HAP-1 (cell line): ENCODE results near the gene TP53AIP1.
A peak's percentile ranks its signal among the peaks of the same experiment; 100 is the strongest.

Experiments
- DNase-seq, 2 experiments: peaks; one replicate each; pipeline ENCODE4 v3.0.0-alpha.2; 2016 to 2020; ENCODE audit warnings: low spot score in 2 of 2
- H3K27me3 ChIP-seq: fragments of 250-450 bp; sonication (Bioruptor Pico); 2 replicates; pipeline ENCODE4 v1.5.1; 2020; ENCODE audit warnings: low read depth, mild to moderate bottlenecking, moderate library complexity
- H3K36me3 ChIP-seq: fragments of 250-450 bp; sonication (Bioruptor Pico); replicated peaks from 2 replicates; pipeline ENCODE4 v1.5.1; 2020; ENCODE audit warnings: mild to moderate bottlenecking
- H3K4me1 ChIP-seq: fragments of 250-450 bp; sonication (Bioruptor Pico); 2 replicates; pipeline ENCODE4 v1.5.1; 2020; ENCODE audit warnings: mild to moderate bottlenecking
- H3K4me3 ChIP-seq: fragments of 250-450 bp; sonication (Bioruptor Pico); 2 replicates; pipeline ENCODE4 v1.5.1; 2020; ENCODE audit warnings: mild to moderate bottlenecking, moderate library complexity
- H3K9me3 ChIP-seq: fragments of 250-450 bp; sonication (Bioruptor Pico); 2 replicates; pipeline ENCODE4 v1.5.1; 2020; ENCODE audit warnings: mild to moderate bottlenecking, moderate library complexity
- in situ Hi-C: fragments of 300-500 bp; cut with MboI; formaldehyde crosslinking; loops from 3 replicates; pipeline ENCODE4 v1.14.3; 2020; ENCODE audit warnings: low sequenced_read_pairs, inconsistent platforms, mixed read lengths

TP53AIP1 gene, protein sequence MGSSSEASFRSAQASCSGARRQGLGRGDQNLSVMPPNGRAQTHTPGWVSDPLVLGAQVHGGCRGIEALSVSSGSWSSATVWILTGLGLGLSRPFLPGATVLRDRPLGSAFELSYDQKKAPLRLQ

DNA sequence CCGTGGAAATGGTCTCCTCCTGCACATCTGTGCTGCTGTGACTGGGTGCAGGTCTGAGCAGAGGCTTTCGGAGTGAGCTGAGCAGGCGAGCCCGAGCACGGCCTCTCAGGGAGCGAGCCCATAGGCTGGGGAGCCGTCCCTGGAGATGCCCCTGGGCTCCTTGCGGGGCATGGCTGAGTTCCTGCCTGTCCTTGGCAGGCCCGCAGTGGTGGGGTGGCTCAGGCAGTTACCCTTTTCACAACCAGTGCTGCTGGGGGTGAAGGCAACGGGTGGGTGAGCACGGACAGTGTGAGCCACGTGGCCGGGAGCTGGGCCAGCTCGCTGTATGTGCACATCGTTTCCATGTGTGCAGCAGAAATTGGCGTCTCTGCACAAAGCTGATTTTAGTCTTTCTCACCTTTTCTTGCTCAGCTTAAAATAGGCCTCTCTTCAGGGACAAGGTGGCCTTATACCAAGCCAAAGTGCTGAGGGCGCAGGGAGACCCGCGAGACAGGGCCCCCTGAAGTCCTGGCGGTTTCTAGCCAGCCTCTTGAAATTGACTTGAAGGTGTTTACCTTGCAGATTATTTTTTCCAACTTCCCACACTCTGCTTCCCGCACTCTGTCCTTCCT is at the start of gene TP53AIP1:
TP53AIP1 (minus strand) TSS at position 55 of the 611 bp plus-strand sequence. CDS start 5,053 bp downstream, outside the sequence.
- in situ Hi-C loops = no loop called here
- no peak for DNase-seq

DNA sequence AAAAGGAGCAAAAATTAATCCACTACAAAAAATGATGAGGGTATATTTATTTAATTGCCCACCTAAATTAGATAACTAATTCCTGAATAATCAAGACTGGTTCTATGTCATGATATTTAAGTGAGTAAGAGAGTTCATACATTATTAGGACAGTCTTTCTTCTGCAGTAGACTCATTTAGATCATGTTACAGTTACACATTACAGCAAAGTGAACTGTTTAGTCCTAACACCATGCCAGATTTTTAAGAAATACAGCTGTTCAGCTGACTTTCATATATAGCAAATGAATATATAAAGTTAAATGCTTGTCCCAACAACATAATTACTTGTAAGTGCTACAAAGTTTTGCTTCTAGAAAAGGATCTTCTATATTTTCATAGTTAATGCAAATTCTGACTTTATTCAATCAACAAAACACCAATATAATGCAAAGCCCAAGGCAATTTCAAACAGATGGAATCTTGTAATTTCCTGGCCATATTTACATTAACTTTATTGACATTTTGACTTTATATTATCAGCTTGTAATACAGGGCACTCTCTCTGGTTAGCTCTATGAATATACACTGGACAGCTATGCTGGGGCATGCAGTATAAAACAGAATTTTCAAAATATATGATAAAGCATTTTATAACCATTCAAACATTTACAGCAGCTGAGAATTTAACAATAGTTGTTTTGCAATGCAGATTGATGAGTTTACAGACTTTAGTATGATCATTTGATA is 45.7 kb upstream of the TP53AIP1 start:
- H3K4me3 ChIP-seq = no peak overlapping the region
- in situ Hi-C loops = no loop called here
- H3K36me3 ChIP-seq = no peaks in the 10 kb centered on the region
- peaks cover 14% of the 10 kb centered on the region for H3K4me1 ChIP-seq
- no peak for DNase-seq
- H3K9me3 ChIP-seq = no peaks in the 10 kb centered on the region
- H3K27me3 ChIP-seq = no peaks in the 10 kb centered on the region

More for the DNA sequence above, at the start of gene TP53AIP1:
- H3K36me3 ChIP-seq = no peaks in the 10 kb centered on the region
- H3K9me3 ChIP-seq = no peaks in the 10 kb centered on the region
- H3K4me1 ChIP-seq = no peaks in the 10 kb centered on the region
- no peaks in the 10 kb centered on the region for H3K27me3 ChIP-seq
- H3K4me3 ChIP-seq = no peak within 1 kb of the TSS

DNA sequence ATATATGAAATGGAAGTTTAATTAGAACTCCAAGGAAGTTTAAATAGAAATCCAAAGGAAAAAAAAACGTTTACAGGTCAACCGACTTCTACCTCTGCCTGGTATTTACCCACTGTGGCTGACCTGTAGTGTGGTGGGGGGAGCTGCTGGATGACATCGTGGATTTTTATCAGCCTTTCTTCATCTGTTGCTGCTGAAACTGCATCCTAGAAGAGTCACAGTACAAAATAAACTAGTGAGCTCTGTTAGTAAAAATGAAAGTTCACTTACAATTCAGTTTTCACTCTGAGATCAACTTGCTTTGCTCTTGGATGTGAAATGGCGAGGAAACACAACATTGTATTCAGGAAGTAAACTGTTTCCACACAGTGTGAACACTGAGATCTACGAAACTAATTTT is 43.2 kb upstream of the TP53AIP1 start:
- no peak for DNase-seq
- Histone ChIP-seq H3K9me3 (no peaks in the 10 kb centered on the region), H3K4me3 (no peak overlapping the region), H3K27me3 (no peaks in the 10 kb centered on the region), H3K36me3 (no peaks in the 10 kb centered on the region), H3K4me1 (peaks cover 18% of the 10 kb centered on the region)
- in situ Hi-C loops = no loop called here

DNA sequence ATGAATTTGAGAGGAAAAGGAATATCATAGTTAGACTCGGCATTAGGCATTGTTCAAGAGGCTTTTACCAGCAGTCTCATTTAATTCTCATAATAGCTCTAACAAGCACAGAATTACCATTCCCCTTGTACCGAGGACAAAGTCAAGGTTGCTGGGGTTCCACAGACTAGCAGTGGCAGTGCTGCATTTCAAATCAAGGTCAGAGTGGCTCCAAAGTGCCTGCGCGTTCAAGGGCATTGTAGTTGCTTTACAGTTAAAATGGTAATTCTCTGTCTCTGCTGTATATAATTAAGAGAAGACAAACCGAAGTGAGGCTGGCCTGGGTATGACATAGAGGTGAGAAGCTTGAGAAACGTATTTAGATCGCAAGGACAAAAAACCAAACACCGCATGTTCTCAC is 40.4 kb upstream of the TP53AIP1 start:
- peaks cover 12% of the 10 kb centered on the region for H3K4me1 ChIP-seq
- H3K27me3 ChIP-seq = no peaks in the 10 kb centered on the region
- peak in 1 of 2 experiments; percentile 27 for DNase-seq
- in situ Hi-C loops = no loop called here
- H3K4me3 ChIP-seq = no peak overlapping the region
- H3K36me3 ChIP-seq = no peaks in the 10 kb centered on the region
- no peaks in the 10 kb centered on the region for H3K9me3 ChIP-seq

DNA sequence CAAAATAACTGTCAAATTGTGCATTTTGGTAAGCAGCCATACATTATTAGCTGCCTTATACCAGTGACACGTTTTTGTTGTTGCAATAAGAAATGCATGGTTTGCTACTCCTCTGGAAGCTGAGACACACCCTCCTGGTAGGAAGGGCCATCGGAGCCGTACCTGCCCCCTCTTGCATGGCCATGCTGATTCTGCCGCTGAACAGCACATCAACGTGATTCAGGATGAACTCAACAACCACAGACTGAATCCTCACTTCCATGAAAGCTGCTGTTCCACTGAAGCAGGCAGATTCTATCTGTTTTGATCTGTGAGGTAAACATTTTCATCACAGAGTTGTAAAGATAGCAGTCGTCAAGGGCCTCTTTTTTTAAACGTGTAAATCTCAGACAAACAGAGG is 38.6 kb upstream of the TP53AIP1 start:
- Histone ChIP-seq H3K27me3 (no peaks in the 10 kb centered on the region), H3K9me3 (no peaks in the 10 kb centered on the region), H3K36me3 (no peaks in the 10 kb centered on the region), H3K4me1 (peaks cover 4% of the 10 kb centered on the region; the same call in 1 of the 2 replicates), H3K4me3 (no peak overlapping the region)
- DNase-seq = no peak
- in situ Hi-C loops = no loop called here

DNA sequence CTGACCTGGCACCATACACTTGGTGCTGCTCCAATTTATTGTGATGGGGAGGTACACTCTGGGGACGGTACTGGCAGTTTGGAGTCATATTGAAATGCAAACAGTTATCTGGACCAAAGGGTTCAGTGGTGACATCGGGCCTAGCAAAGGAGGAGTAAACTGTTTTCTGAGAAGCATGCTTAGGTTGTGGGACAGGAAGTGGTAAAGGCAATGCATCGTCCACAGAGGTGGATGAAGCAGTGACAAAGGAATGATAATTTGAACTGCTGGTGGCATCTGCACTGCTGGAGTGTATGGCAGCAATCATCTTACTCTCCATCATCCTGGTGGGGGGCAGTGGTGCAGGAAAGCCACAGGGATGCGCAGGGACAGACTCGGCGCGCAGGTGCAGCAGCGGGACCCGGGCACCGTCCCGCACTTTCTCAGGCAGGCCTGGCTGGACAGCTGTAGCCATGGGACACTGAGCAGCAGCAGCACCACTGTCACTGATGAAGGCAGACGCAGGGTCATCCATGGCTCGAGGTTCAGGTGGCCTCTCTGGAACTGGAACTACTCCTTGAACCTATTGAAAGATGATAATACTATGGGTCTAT is 28.0 kb upstream of the TP53AIP1 start:
- in situ Hi-C loops = loop anchor here (25.0 kb wide), 1 partner anchor 808 kb away; no protein-coding TSS in a partner anchor
- Histone ChIP-seq H3K4me3 (no peak overlapping the region), H3K4me1 (no peaks in the 10 kb centered on the region), H3K9me3 (no peaks in the 10 kb centered on the region), H3K27me3 (no peaks in the 10 kb centered on the region), H3K36me3 (peaks cover 9% of the 10 kb centered on the region)
- no peak for DNase-seq

DNA sequence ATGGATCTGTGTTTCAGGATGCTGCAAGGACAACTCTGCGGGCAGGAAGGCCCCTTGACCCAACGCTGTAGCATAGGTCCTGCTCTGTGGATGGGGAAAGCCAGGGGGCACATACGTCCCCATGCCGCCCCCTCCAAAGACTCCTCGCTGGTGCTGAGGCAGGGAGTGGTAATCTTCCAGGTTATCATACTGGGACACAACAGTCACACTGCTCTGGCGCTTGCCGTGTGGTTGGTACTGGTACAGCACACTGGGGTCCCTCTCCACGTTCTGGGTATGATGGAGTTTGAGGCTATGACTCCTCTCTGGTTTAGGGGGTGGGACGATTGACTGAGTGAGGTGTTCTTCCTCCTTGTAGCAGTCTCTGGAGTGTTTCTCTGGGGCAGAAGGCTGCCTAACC is 26.2 kb upstream of the TP53AIP1 start:
- Histone ChIP-seq H3K9me3 (no peaks in the 10 kb centered on the region), H3K4me3 (no peak overlapping the region), H3K4me1 (no peaks in the 10 kb centered on the region), H3K36me3 (no peaks in the 10 kb centered on the region; the same call in 1 of the 2 replicates), H3K27me3 (no peaks in the 10 kb centered on the region)
- no peak for DNase-seq
- in situ Hi-C loops = loop anchor here (25.0 kb wide), 1 partner anchor 807 kb away; no protein-coding TSS in a partner anchor

DNA sequence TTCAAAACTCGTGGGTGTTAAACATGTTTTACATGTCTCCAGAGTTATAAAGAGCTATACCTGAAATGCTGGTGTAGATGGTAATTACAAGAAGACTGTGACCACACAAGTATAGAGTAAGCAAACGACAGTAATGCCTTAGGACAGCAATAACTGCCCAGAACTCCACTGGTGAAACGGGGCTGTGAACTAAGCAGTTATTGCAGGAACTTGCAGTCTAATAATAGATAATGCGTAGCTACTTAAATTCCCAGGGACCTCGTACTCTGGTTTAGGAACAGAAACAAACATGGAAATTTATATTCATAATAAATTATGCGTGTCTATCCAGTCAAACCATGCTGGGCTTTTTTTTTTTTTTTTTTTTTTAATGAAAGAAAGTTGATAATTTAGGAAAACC is 24.9 kb upstream of the TP53AIP1 start:
- in situ Hi-C loops = loop anchor here (25.0 kb wide), 1 partner anchor 805 kb away; no protein-coding TSS in a partner anchor

DNA sequence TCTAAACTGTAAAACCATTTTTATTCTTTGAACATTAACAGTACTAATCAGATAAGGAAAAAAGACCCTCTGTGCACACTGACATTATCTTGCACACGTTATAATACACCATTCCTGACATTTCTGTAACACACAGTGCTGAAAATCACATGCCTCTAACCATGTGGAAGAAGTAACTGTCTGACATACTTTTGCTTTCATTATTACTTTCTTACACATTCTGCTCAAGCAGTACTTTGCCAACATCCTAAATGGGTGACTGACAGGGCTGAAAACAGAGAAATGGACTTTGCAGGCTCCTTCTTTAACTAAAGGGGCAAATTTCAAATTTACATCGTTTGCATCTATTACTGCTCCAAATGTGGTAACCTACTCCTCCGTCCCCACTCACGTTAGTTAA is 22.8 kb upstream of the TP53AIP1 start:
- no peaks in the 10 kb centered on the region for H3K4me1 ChIP-seq
- no peaks in the 10 kb centered on the region for H3K27me3 ChIP-seq
- no peaks in the 10 kb centered on the region for H3K36me3 ChIP-seq
- H3K4me3 ChIP-seq = no peak overlapping the region
- no peak for DNase-seq
- H3K9me3 ChIP-seq = no peaks in the 10 kb centered on the region
- in situ Hi-C loops = loop anchor here (25.0 kb wide), 1 partner anchor 803 kb away; no protein-coding TSS in a partner anchor

More for the DNA sequence above, 24.9 kb upstream of the TP53AIP1 start:
- Histone ChIP-seq H3K9me3 (no peaks in the 10 kb centered on the region), H3K4me3 (no peak overlapping the region), H3K4me1 (no peaks in the 10 kb centered on the region), H3K27me3 (no peaks in the 10 kb centered on the region), H3K36me3 (no peaks in the 10 kb centered on the region; the same call in 1 of the 2 replicates)
- DNase-seq = no peak

DNA sequence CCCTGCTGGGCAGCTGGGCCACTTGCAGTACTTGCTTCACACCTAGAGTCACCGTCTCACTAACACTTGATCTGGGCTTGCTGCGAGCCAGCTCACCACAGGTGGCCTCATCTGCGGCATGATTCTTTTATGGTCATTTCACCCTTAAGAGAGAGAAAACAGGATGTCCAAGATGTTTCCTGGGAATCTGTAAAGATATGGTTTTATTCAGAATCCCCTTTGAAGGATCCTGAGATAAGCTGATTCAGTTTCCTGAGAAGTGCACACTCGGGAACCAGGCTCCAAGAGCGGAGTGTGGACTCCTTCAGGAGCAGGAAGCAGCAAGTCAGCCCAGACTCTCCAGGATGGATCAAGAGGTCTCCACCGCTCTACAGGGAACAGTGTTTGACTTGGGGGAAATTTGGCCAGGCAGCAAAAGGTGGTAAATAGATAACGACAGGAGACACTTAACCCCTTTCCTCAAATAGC is 21.8 kb upstream of the TP53AIP1 start:
- no peak for DNase-seq
- no peak overlapping the region for H3K4me3 ChIP-seq
- H3K4me1 ChIP-seq = no peaks in the 10 kb centered on the region
- in situ Hi-C loops = loop anchor here (25.0 kb wide), 1 partner anchor 802 kb away; no protein-coding TSS in a partner anchor
- no peaks in the 10 kb centered on the region for H3K9me3 ChIP-seq
- no peaks in the 10 kb centered on the region for H3K36me3 ChIP-seq
- H3K27me3 ChIP-seq = no peaks in the 10 kb centered on the region

DNA sequence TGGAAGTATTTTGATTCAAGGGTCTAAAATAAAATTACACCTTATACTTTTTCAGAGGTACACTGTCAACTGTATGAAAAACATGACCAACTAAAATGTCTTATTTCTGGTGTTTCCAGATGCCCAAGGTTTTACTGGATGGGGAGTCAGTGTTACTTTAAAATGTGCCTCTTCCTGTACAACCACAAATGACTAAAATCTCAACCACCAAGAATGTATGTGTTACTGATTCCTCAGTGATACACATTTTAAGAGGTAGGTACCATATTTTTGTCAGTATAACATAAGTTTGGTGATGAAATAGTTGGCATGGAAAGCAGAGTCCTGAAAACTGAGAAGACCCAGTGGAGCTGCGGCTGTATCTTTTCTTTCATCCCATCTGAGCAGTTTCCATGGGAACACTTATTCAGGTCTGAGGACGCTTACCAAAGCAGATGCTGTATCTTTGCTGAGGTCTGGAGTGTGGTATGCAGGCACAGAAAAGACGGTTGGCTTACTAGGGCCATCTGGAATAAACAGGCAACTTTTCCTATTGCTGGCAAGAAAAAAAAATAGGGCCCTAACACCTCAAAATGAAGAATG is 21.2 kb upstream of the TP53AIP1 start:
- no peaks in the 10 kb centered on the region for H3K36me3 ChIP-seq
- H3K9me3 ChIP-seq = no peaks in the 10 kb centered on the region
- no peak overlapping the region for H3K4me3 ChIP-seq
- no peaks in the 10 kb centered on the region for H3K27me3 ChIP-seq
- in situ Hi-C loops = loop anchor here (25.0 kb wide), 1 partner anchor 802 kb away; no protein-coding TSS in a partner anchor
- no peak for DNase-seq
- no peaks in the 10 kb centered on the region for H3K4me1 ChIP-seq

DNA sequence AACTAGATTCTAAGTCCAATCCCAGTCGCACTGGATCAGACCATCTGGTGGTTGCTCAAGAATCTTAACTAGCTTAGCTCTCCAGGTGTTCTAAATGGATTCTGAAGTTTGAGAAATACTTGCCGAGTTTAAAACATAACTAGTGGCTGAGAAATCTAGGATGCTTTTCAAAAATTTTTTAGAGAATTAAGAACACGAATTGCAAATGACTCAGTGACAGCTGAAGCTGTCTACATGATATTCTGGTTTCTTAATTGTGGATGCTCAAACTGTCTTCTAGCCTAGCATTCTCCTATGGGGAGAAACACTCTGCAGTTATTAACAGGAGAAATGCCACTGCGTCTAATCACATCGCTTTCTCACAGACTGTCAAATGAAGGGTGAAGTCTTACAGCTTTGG is 20.2 kb upstream of the TP53AIP1 start:
- in situ Hi-C loops = loop anchor here (25.0 kb wide), 1 partner anchor 801 kb away; no protein-coding TSS in a partner anchor

DNA sequence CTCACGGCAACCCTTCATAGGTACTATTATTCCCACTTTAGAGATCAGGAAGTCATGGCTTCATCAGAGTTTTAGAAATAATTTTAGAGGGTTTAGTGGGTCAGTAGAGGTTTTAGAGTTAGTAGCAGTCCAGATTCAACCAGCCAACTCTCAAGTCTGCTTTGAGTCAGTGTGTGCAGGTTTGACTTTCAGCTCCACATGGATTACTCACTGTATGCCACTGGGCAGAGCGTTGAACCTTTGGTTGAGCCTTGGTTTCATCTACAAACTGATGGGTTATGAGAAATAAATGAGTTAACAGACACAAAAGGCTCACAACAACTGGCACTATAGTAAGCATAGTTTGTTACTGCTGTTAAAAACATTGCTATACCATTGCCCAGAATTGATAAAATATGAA is 19.0 kb upstream of the TP53AIP1 start:
- Histone ChIP-seq H3K36me3 (no peaks in the 10 kb centered on the region), H3K4me3 (no peak overlapping the region), H3K9me3 (no peaks in the 10 kb centered on the region), H3K4me1 (no peaks in the 10 kb centered on the region), H3K27me3 (no peaks in the 10 kb centered on the region)
- DNase-seq = no peak
- in situ Hi-C loops = loop anchor here (25.0 kb wide), 1 partner anchor 799 kb away; no protein-coding TSS in a partner anchor

More for the DNA sequence above, 20.2 kb upstream of the TP53AIP1 start:
- Histone ChIP-seq H3K27me3 (no peaks in the 10 kb centered on the region), H3K4me1 (no peaks in the 10 kb centered on the region), H3K36me3 (no peaks in the 10 kb centered on the region), H3K9me3 (no peaks in the 10 kb centered on the region), H3K4me3 (no peak overlapping the region)
- no peak for DNase-seq
